ENCODE results near the gene KRTAP20-3. TPM values are rescaled to one million over a fixed set of nuclear protein-coding genes. Genes with fewer than 3 reads are reported as not detected.

Gene KRTAP20-3
- total and polyA plus RNA-seq, 5 donors: not detected

GRCh38 chr21:30680586-30680985 is 37.9 kb downstream of the KRTAP20-3 start:
- intact Hi-C loops (cut with DNase I): no loop called here
- Histone ChIP-seq H3K4me3 (ENCODE audit: low read length) (no peak overlapping the region), H3K4me1 (ENCODE audit: control insufficient read depth, insufficient read depth, low read length) (no peaks in the 10 kb centered on the region), H3K27me3 (ENCODE audit: control insufficient read depth, insufficient read depth) (no peaks in the 10 kb centered on the region), H3K9me3 (ENCODE audit: control insufficient read depth, low read length) (no peaks in the 10 kb centered on the region), H3K27ac (ENCODE audit: low read length) (no peak overlapping the region)
- DNase-seq: no peak
- no peak for ATAC-seq
- WGBS: 29% methylated on average over 1 of the region's 1 CpG

- intact Hi-C loops (cut with DNase I): no loop called here
- no peaks in the 10 kb centered on the region for H3K27me3 ChIP-seq (ENCODE audit: control insufficient read depth, insufficient read depth)
- no peaks in the 10 kb centered on the region for H3K4me1 ChIP-seq (ENCODE audit: control insufficient read depth, insufficient read depth, low read length)
- no peak overlapping the region for H3K4me3 ChIP-seq (ENCODE audit: low read length)
- WGBS: 70% methylated on average over 6 of the region's 6 CpGs
- no peaks in the 10 kb centered on the region for H3K9me3 ChIP-seq (ENCODE audit: control insufficient read depth, low read length)
- H3K27ac ChIP-seq (ENCODE audit: low read length): no peak overlapping the region
- DNase-seq (no peak), ATAC-seq (no peak)
Measured at GRCh38 chr21:30684506-30684905, 41.8 kb downstream of the KRTAP20-3 start.

DNA sequence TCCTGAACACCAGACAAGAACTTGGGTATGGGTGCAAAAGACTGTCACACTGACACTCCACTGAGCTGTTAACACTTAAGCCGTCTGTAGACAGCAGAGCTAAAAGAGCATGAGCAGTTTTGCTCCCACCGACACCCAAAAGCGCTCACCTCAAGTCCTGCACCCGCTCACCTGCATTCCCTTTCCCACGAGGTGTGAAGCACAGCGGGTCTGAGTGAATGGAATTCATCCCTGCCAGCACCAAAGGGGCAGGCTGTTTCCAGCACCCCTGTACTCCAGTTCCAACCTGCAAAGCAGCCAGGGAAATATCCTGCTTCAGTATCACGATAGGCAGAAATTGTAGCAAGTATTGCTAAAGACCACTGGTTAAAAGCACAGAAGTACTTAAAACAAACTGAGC is 47.2 kb downstream of the KRTAP20-3 start:
- Histone ChIP-seq H3K4me1 (ENCODE audit: control insufficient read depth, insufficient read depth, low read length) (no peaks in the 10 kb centered on the region), H3K27ac (ENCODE audit: low read length) (no peak overlapping the region), H3K27me3 (ENCODE audit: control insufficient read depth, insufficient read depth) (no peaks in the 10 kb centered on the region), H3K9me3 (ENCODE audit: control insufficient read depth, low read length) (no peaks in the 10 kb centered on the region), H3K4me3 (ENCODE audit: low read length) (no peak overlapping the region)
- no peak for DNase-seq
- intact Hi-C loops (cut with DNase I): no loop called here
- no peak for ATAC-seq
- 58% methylated on average over 7 of the region's 7 CpGs for WGBS

Other genes with a start within 250 kb of the KRTAP20-3 start
- gene KRTAP13-1, start 246.8 kb upstream of the KRTAP20-3 start, total RNA-seq: not detected
- gene KRTAP13-1, start 246.8 kb upstream of the KRTAP20-3 start, polyA plus RNA-seq: not detected
- not detected for gene KRTAP13-3, start 216.9 kb upstream of the KRTAP20-3 start, total RNA-seq
- gene KRTAP13-3, start 216.9 kb upstream of the KRTAP20-3 start, polyA plus RNA-seq: not detected
- gene KRTAP13-4, start 212.6 kb upstream of the KRTAP20-3 start, total RNA-seq: not detected
- not detected for gene KRTAP13-4, start 212.6 kb upstream of the KRTAP20-3 start, polyA plus RNA-seq
- gene KRTAP15-1, start 202.6 kb upstream of the KRTAP20-3 start, total RNA-seq: not detected
- gene KRTAP15-1, start 202.6 kb upstream of the KRTAP20-3 start, polyA plus RNA-seq: not detected
- gene KRTAP19-1, start 162.5 kb upstream of the KRTAP20-3 start, total RNA-seq: not detected
- not detected for gene KRTAP19-1, start 162.5 kb upstream of the KRTAP20-3 start, polyA plus RNA-seq
- not detected for gene KRTAP19-2, start 155.4 kb upstream of the KRTAP20-3 start, total RNA-seq
- gene KRTAP19-2, start 155.4 kb upstream of the KRTAP20-3 start, polyA plus RNA-seq: not detected
- not detected for gene KRTAP19-3, start 150.9 kb upstream of the KRTAP20-3 start, total RNA-seq
- gene KRTAP19-3, start 150.9 kb upstream of the KRTAP20-3 start, polyA plus RNA-seq: not detected
- not detected for gene KRTAP19-4, start 145.7 kb upstream of the KRTAP20-3 start, total RNA-seq
- gene KRTAP19-4, start 145.7 kb upstream of the KRTAP20-3 start, polyA plus RNA-seq: not detected
- gene KRTAP19-5, start 140.7 kb upstream of the KRTAP20-3 start, total RNA-seq: not detected
- not detected for gene KRTAP19-5, start 140.7 kb upstream of the KRTAP20-3 start, polyA plus RNA-seq
- not detected for gene KRTAP19-6, start 101.0 kb upstream of the KRTAP20-3 start, total RNA-seq
- gene KRTAP19-6, start 101.0 kb upstream of the KRTAP20-3 start, polyA plus RNA-seq: not detected
- gene KRTAP19-7, start 81.5 kb upstream of the KRTAP20-3 start, total RNA-seq: not detected
- 0.52 TPM for gene KRTAP19-7, start 81.5 kb upstream of the KRTAP20-3 start, polyA plus RNA-seq
- gene KRTAP22-2, start 52.5 kb upstream of the KRTAP20-3 start, total RNA-seq: not detected
- gene KRTAP22-2, start 52.5 kb upstream of the KRTAP20-3 start, polyA plus RNA-seq: not detected
- not detected for gene KRTAP6-3, start 50.4 kb upstream of the KRTAP20-3 start, total RNA-seq
- not detected for gene KRTAP6-3, start 50.4 kb upstream of the KRTAP20-3 start, polyA plus RNA-seq
- not detected for gene KRTAP6-2, start 44.0 kb upstream of the KRTAP20-3 start, total RNA-seq
- gene KRTAP6-2, start 44.0 kb upstream of the KRTAP20-3 start, polyA plus RNA-seq: not detected
- not detected for gene KRTAP22-1, start 41.8 kb upstream of the KRTAP20-3 start, total RNA-seq
- gene KRTAP22-1, start 41.8 kb upstream of the KRTAP20-3 start, polyA plus RNA-seq: not detected
- gene KRTAP6-1, start 28.9 kb upstream of the KRTAP20-3 start, total RNA-seq: not detected
- not detected for gene KRTAP6-1, start 28.9 kb upstream of the KRTAP20-3 start, polyA plus RNA-seq
- gene KRTAP20-1, start 26.4 kb upstream of the KRTAP20-3 start, total RNA-seq: not detected
- not detected for gene KRTAP20-1, start 26.4 kb upstream of the KRTAP20-3 start, polyA plus RNA-seq
- not detected for gene KRTAP20-4, start 22.2 kb upstream of the KRTAP20-3 start, total RNA-seq
- gene KRTAP20-4, start 22.2 kb upstream of the KRTAP20-3 start, polyA plus RNA-seq: not detected
- not detected for gene KRTAP20-2, start 7.7 kb upstream of the KRTAP20-3 start, total RNA-seq
- not detected for gene KRTAP20-2, start 7.7 kb upstream of the KRTAP20-3 start, polyA plus RNA-seq
- gene KRTAP21-3, start 75.9 kb downstream of the KRTAP20-3 start, total RNA-seq: not detected
- not detected for gene KRTAP21-3, start 75.9 kb downstream of the KRTAP20-3 start, polyA plus RNA-seq
- gene KRTAP21-2, start 104.4 kb downstream of the KRTAP20-3 start, total RNA-seq: not detected
- gene KRTAP21-2, start 104.4 kb downstream of the KRTAP20-3 start, polyA plus RNA-seq: not detected
- not detected for gene KRTAP21-1, start 112.6 kb downstream of the KRTAP20-3 start, total RNA-seq
- gene KRTAP21-1, start 112.6 kb downstream of the KRTAP20-3 start, polyA plus RNA-seq: not detected
- not detected for gene KRTAP8-1, start 170.4 kb downstream of the KRTAP20-3 start, total RNA-seq
- not detected for gene KRTAP8-1, start 170.4 kb downstream of the KRTAP20-3 start, polyA plus RNA-seq
- not detected for gene KRTAP7-1, start 186.9 kb downstream of the KRTAP20-3 start, total RNA-seq
- not detected for gene KRTAP7-1, start 186.9 kb downstream of the KRTAP20-3 start, polyA plus RNA-seq
- not detected for gene KRTAP11-1, start 238.7 kb downstream of the KRTAP20-3 start, total RNA-seq
- gene KRTAP11-1, start 238.7 kb downstream of the KRTAP20-3 start, polyA plus RNA-seq: not detected